K562 (cell line): Measurements from ENCODE around the gene CNRIP1. TPM values are rescaled to one million over a fixed set of nuclear protein-coding genes. Genes with fewer than 3 reads are reported as not detected.

ENCODE experiments used
- BCOR ChIP-seq: fragments of 450-650 bp; IDR thresholded peaks from 2 replicates; pipeline ENCODE4 v1.6.1; 2016
- DPF2 ChIP-seq: fragments of 450-650 bp; IDR thresholded peaks from 2 replicates; pipeline ENCODE4 v1.6.1; 2016
- HCFC1 ChIP-seq: IDR thresholded peaks from 2 replicates; pipeline ENCODE4 v1.6.1; 2012; ENCODE audit warnings: low read depth, low read length, improper control_type of control experiment
- HDAC1 ChIP-seq, 2 experiments: fragments of 450-650 bp; IDR thresholded peaks; 2 replicates each; pipeline ENCODE4 v1.6.1; 2016 to 2017; ENCODE audit warnings: inconsistent platforms in 1 of 2, mild to moderate bottlenecking in 1 of 2, moderate library complexity in 1 of 2
- HNRNPH1 ChIP-seq: fragments of 200-400 bp; formaldehyde crosslinking; optimal IDR thresholded peaks from 2 replicates; pipeline ENCODE3; 2017; ENCODE audit warnings: low read depth, mild to moderate bottlenecking, low read length, moderate library complexity
- MCM5 ChIP-seq: fragments of 450-650 bp; IDR thresholded peaks from 2 replicates; pipeline ENCODE4 v1.6.1; 2016; ENCODE audit warnings: low read depth
- NCOA4 ChIP-seq: fragments of 450-650 bp; IDR thresholded peaks from 2 replicates; pipeline ENCODE4 v1.6.1; 2018; ENCODE audit warnings: mild to moderate bottlenecking; ENCODE audit not compliant: partially characterized antibody
- POU5F1 ChIP-seq: fragments of 150-350 bp; IDR thresholded peaks from 2 replicates; pipeline ENCODE4 v1.6.1; 2014; ENCODE audit warnings: borderline replicate concordance, low read length, low read depth, mild to moderate bottlenecking; ENCODE audit not compliant: partially characterized antibody
- RBM17 ChIP-seq: fragments of 200-400 bp; formaldehyde crosslinking; IDR thresholded peaks from 2 replicates; pipeline ENCODE4 v1.6.1; 2017; ENCODE audit warnings: low read depth, mild to moderate bottlenecking, low read length, borderline replicate concordance
- SMAD4 ChIP-seq: fragments of 250-450 bp; sonication (Bioruptor Pico); conservative IDR thresholded peaks from 2 replicates; pipeline ENCODE4 v1.8.0; 2021; ENCODE audit warnings: inconsistent platforms, mild to moderate bottlenecking, moderate library complexity
- TGIF2 ChIP-seq: sonication (generic); formaldehyde crosslinking; IDR thresholded peaks from 2 replicates; pipeline ENCODE4 v1.8.1; 2022; ENCODE audit warnings: mild to moderate bottlenecking, missing genetic modification reagents, moderate library complexity
- TRIM28 ChIP-seq: fragments of 450-650 bp; IDR thresholded peaks from 2 replicates; pipeline ENCODE4 v1.6.1; 2017
- ZBED1 ChIP-seq: IDR thresholded peaks from 2 replicates; pipeline ENCODE4 v1.6.1; 2014
- ZBTB8A ChIP-seq: fragments of 450-650 bp; IDR thresholded peaks from 2 replicates; pipeline ENCODE4 v1.6.1; 2018; ENCODE audit warnings: mild to moderate bottlenecking, moderate library complexity; ENCODE audit not compliant: partially characterized antibody
- ZFP1 ChIP-seq: fragments of 450-650 bp; formaldehyde crosslinking; IDR thresholded peaks from 2 replicates; pipeline ENCODE4 v1.4.0; 2020; ENCODE audit warnings: mild to moderate bottlenecking, mixed read lengths
- ZKSCAN1 ChIP-seq: fragments of 150-350 bp; IDR thresholded peaks from 2 replicates; pipeline ENCODE4 v1.6.1; 2016; ENCODE audit warnings: low read depth, low read length
- ZNF184 ChIP-seq: sonication (generic); formaldehyde crosslinking; IDR thresholded peaks from 2 replicates; pipeline ENCODE4 v1.5.0; 2020; ENCODE audit warnings: missing genetic modification reagents
- ZNF253 ChIP-seq: fragments of 250-450 bp; sonication (Bioruptor Pico); conservative IDR thresholded peaks from 2 replicates; pipeline ENCODE4 v1.6.1; 2021; ENCODE audit warnings: mild to moderate bottlenecking
- ZNF263 ChIP-seq: sonication (generic); formaldehyde crosslinking; IDR thresholded peaks from 2 replicates; pipeline ENCODE4 v1.8.0; 2022; ENCODE audit warnings: mild to moderate bottlenecking, missing genetic modification reagents, borderline replicate concordance
- polyA plus RNA-seq, 8 experiments: library from polyadenylated mRNA; depleted of rRNA in 4 of 8; stranded (reverse) in 5 of 8; unstranded in 3 of 8; fragments of >200 nt; fragmentation: Nextera tagmentation in 2 of 8; fragmentation: Illumina TruSeq in 1 of 8; extraction: Ambion mirVana in 2 of 8; extraction: Trizol in 1 of 8; gene quantifications; 2 replicates each; pipeline versions ENCODE4 v1.2.1 to v1.2.3, GENCODE V29; 2011 to 2014; ENCODE audit warnings: inconsistent platforms in 1 of 8, missing spikeins in 1 of 8
- total RNA-seq, 7 experiments: library from RNA; depleted of rRNA in 6 of 7; stranded (reverse); fragments of >200 nt in 6 of 7; fragmentation: Illumina TruSeq in 2 of 7; extraction: Trizol in 2 of 7; gene quantifications; 2 replicates each; pipeline versions ENCODE4 v1.2.1 to v1.2.3, GENCODE V29; 2011 to 2021; ENCODE audit warnings: low replicate concordance in 1 of 7
- TF ChIP-seq, protein P1 (sequence below): fragments of 450-650 bp; IDR thresholded peaks from 2 replicates; pipeline ENCODE4 v1.6.1; 2016; ENCODE audit warnings: missing biosample characterization, missing genetic modification characterization
- TF ChIP-seq, protein P2 (sequence below): sonication (generic); formaldehyde crosslinking; IDR thresholded peaks from 2 replicates; pipeline ENCODE4 v1.9.0; 2022; ENCODE audit warnings: mild to moderate bottlenecking, missing genetic modification reagents
- TF ChIP-seq, protein P3 (sequence below): fragments of 450-650 bp; formaldehyde crosslinking; IDR thresholded peaks from 2 replicates; pipeline ENCODE4 v1.4.0; 2020; ENCODE audit warnings: mild to moderate bottlenecking, moderate library complexity
- TF ChIP-seq, protein P4 (sequence below): fragments of 450-650 bp; formaldehyde crosslinking; conservative IDR thresholded peaks from 2 replicates; pipeline ENCODE4 v1.4.0; 2022; ENCODE audit warnings: mild to moderate bottlenecking, missing genetic modification characterization
- TF ChIP-seq, protein P5 (sequence below): fragments of 450-650 bp; conservative IDR thresholded peaks from 2 replicates; pipeline ENCODE4 v1.6.1; 2016; ENCODE audit warnings: missing genetic modification characterization, low read depth, mild to moderate bottlenecking, control low read depth, missing compliant biosample characterization

Gene CNRIP1
- total and polyA plus RNA-seq, 9 of the 15 experiments (the other 6 are each of a cell fraction or from before 2014, with no cell fraction given), result 0.59 to 2.1 (median 1.5) TPM

DNA sequence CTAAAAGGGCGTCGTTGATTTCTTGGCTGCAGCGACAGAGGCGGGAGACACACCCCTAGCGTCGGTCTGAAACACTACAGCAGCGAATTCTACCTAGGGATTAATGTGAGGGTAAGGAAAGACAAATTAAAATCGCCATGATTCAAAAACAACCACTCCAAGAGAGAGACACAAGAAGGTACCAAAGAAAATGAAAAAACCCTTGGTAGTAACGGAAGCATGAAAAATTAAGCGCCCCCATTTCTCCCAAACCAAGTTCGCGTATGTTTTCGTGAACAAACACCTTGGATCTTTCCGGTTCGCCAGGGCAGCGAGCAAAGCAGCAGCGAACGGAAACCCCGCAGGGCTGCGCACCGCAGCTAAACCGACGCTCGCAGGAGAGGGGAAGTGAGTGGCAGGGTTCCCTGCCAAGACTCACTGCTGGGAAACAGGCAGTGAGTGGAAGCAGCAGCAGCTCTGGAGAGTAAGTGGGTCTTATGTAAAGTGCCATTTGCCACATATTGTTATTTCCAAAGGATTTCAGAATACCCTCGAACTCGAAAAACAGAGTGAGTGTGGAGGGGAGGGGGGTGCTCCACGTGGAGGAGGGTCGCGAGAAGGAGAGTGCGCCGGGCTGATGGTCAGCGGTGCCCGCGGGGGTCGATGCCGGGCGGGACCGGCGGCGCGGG, 68.4 kb downstream of the CNRIP1 start (continued):
- TF ChIP-seq TGIF2 (CRISPR knock-in tag) (no peak), ZNF184 (no peak), HNRNPH1 (no peak), DPF2 (0 out of 2 replicates have a peak, but pooled peaks have one; percentile 49), ZNF253 (no peak), BCOR (peak; percentile 43), ZBTB8A (no peak), SMAD4 (CRISPR knock-in tag) (0 out of 2 replicates have a peak, but pooled peaks have one; percentile 16), ZBED1 (no peak), RBM17 (no peak), TRIM28 (no peak; the same call in 1 of the 2 replicates), ZFP1 (CRISPR knock-in tag) (no peak), HDAC1 (IDR thresholded peaks at IDR 0.05) (peak in 1 of 2 experiments; percentile 59; a peak in 1 of 4 replicates), HCFC1 (no peak), MCM5 (no peak), NCOA4 (no peak), ZNF263 (CRISPR knock-in tag) (no peak; the same call in 1 of the 2 replicates), ZKSCAN1 (no peak), POU5F1 (no peak)
- TF ChIP-seq, protein P1, sequence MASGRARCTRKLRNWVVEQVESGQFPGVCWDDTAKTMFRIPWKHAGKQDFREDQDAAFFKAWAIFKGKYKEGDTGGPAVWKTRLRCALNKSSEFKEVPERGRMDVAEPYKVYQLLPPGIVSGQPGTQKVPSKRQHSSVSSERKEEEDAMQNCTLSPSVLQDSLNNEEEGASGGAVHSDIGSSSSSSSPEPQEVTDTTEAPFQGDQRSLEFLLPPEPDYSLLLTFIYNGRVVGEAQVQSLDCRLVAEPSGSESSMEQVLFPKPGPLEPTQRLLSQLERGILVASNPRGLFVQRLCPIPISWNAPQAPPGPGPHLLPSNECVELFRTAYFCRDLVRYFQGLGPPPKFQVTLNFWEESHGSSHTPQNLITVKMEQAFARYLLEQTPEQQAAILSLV (tag), result no peak
- TF ChIP-seq, protein P2, sequence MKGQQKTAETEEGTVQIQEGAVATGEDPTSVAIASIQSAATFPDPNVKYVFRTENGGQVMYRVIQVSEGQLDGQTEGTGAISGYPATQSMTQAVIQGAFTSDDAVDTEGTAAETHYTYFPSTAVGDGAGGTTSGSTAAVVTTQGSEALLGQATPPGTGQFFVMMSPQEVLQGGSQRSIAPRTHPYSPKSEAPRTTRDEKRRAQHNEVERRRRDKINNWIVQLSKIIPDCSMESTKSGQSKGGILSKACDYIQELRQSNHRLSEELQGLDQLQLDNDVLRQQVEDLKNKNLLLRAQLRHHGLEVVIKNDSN (CRISPR knock-in tag), result no peak
- TF ChIP-seq, protein P3, sequence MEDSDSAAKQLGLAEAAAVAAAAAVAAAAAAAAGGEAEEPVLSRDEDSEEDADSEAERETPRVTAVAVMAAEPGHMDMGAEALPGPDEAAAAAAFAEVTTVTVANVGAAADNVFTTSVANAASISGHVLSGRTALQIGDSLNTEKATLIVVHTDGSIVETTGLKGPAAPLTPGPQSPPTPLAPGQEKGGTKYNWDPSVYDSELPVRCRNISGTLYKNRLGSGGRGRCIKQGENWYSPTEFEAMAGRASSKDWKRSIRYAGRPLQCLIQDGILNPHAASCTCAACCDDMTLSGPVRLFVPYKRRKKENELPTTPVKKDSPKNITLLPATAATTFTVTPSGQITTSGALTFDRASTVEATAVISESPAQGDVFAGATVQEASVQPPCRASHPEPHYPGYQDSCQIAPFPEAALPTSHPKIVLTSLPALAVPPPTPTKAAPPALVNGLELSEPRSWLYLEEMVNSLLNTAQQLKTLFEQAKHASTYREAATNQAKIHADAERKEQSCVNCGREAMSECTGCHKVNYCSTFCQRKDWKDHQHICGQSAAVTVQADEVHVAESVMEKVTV, result no peak
- TF ChIP-seq, protein P4, sequence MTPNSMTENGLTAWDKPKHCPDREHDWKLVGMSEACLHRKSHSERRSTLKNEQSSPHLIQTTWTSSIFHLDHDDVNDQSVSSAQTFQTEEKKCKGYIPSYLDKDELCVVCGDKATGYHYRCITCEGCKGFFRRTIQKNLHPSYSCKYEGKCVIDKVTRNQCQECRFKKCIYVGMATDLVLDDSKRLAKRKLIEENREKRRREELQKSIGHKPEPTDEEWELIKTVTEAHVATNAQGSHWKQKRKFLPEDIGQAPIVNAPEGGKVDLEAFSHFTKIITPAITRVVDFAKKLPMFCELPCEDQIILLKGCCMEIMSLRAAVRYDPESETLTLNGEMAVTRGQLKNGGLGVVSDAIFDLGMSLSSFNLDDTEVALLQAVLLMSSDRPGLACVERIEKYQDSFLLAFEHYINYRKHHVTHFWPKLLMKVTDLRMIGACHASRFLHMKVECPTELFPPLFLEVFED, result no peak
- TF ChIP-seq, protein P5, sequence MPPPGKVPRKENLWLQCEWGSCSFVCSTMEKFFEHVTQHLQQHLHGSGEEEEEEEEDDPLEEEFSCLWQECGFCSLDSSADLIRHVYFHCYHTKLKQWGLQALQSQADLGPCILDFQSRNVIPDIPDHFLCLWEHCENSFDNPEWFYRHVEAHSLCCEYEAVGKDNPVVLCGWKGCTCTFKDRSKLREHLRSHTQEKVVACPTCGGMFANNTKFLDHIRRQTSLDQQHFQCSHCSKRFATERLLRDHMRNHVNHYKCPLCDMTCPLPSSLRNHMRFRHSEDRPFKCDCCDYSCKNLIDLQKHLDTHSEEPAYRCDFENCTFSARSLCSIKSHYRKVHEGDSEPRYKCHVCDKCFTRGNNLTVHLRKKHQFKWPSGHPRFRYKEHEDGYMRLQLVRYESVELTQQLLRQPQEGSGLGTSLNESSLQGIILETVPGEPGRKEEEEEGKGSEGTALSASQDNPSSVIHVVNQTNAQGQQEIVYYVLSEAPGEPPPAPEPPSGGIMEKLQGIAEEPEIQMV (tag), result no peak
